ENCODE results near the gene HCAR3.

Gene HCAR3

DNA sequence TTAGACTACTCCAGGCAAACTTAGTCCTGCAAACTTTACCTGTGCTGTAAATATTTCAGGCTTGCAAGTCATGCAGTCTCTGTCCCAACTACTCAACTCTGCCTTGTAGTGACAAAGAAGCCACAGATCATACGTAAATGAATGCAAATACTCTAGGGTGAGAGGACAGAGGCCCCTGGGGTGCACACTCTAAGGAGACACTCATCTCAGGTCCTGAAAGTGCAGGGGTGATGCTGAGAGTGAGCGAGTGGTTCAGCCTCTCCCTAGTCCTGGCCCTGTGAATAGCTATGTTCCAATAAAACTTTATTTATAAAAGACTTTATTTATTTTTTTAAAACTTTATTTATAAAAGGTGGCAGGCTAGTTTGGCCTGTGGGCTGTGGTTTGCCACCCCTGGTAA lies 48.3 kb downstream of the HCAR3 start:
- no peak for DNase-seq

DNA sequence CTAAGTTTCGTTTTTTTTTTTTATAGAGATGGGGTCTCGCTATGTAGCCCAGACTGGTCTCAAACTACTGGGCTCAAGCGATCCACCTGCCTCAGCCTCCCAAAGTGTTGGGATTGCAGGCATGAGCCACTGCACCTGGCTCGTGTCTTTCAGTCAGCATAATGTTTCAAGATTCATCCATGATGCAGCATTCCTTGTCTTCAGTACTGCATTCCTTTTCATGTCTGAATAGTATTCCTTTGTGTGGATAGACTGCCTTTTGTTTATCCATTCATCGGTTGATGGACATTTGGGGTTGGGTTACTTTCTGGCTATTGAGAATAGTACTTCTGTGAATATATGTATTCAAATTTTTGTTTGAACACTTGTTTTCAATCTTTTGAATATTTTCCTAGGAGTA lies 50.9 kb downstream of the HCAR3 start:
- DNase-seq, result no peak

DNA sequence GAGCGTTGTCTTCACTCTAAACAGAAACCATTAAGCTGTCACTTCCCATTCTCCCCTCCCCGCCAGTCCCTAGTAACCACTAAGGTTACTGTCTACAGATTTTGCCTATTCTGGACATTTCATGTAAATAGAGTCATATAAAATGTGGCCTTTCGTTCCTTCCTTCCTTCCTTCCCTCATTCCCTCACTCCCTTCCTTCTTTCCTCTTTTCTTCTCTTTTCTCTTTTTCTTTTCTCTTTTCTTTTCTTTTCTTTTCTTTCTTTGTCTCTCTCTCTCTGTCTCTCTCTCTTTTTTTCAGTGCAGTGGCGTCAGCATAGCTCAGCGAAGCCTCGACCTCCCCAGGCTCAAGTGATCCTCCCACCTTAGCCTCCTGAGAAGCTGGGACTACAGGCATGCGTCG lies 51.3 kb downstream of the HCAR3 start:
- DNase-seq, result no peak
